H9 (cell line): ENCODE data around the gene ZNF691. TPM values are rescaled to one million over a fixed set of nuclear protein-coding genes. Genes with fewer than 3 reads are reported as not detected.
A peak's percentile ranks its signal among the peaks of the same experiment; 100 is the strongest.

Experiments used
- DNase-seq: peaks from one replicate; pipeline ENCODE4 v3.0.0-alpha.2; 2017
- H2AFZ ChIP-seq: one replicate; pipeline ENCODE4 v1.6.1; 2013; ENCODE audit warnings: mild to moderate bottlenecking, low read length, control low read depth, moderate library complexity
- H2AK5ac ChIP-seq: 2 replicates; pipeline ENCODE4 v1.6.1; 2013; ENCODE audit warnings: low read length, control low read depth, mixed read lengths; ENCODE audit not compliant: insufficient read length
- H2BK120ac ChIP-seq: one replicate; pipeline ENCODE4 v1.6.1; 2013; ENCODE audit warnings: low read depth, mild to moderate bottlenecking, low read length, control low read depth, inconsistent platforms; ENCODE audit not compliant: poor library complexity, severe bottlenecking
- H2BK12ac ChIP-seq: 2 replicates; pipeline ENCODE4 v1.6.1; 2013; ENCODE audit warnings: low read length, control low read depth, mixed read lengths, low read depth; ENCODE audit not compliant: insufficient read length
- H2BK15ac ChIP-seq: 2 replicates; pipeline ENCODE4 v1.6.1; 2013; ENCODE audit warnings: low read depth, low read length, control low read depth
- H2BK20ac ChIP-seq: one replicate; pipeline ENCODE4 v1.6.1; 2013; ENCODE audit warnings: low read depth, mild to moderate bottlenecking, low read length, control low read depth, inconsistent platforms; ENCODE audit not compliant: poor library complexity, severe bottlenecking
- H2BK5ac ChIP-seq: 2 replicates; pipeline ENCODE4 v1.6.1; 2013; ENCODE audit warnings: low read length, control low read depth, mixed read lengths; ENCODE audit not compliant: insufficient read length
- H3K14ac ChIP-seq: 2 replicates; pipeline ENCODE4 v1.6.1; 2013; ENCODE audit warnings: low read length, control low read depth; ENCODE audit not compliant: insufficient read depth
- H3K18ac ChIP-seq: 2 replicates; pipeline ENCODE4 v1.6.1; 2013; ENCODE audit warnings: low read depth, mild to moderate bottlenecking, mixed read lengths, low read length, control low read depth; ENCODE audit not compliant: insufficient read length
- H3K23ac ChIP-seq: 2 replicates; pipeline ENCODE4 v1.6.1; 2013; ENCODE audit warnings: low read length, control low read depth, mixed read lengths, low read depth; ENCODE audit not compliant: insufficient read length
- H3K23me2 ChIP-seq: 2 replicates; pipeline ENCODE4 v1.6.1; 2013; ENCODE audit warnings: low read depth, mild to moderate bottlenecking, mixed read lengths, low read length, control low read depth; ENCODE audit not compliant: insufficient read length, poor library complexity, severe bottlenecking
- H3K27ac ChIP-seq: 2 replicates; pipeline ENCODE4 v1.5.1; 2013; ENCODE audit warnings: low read length, control low read depth, mixed read lengths, low read depth; ENCODE audit not compliant: insufficient read length
- H3K27me3 ChIP-seq: 2 replicates; pipeline ENCODE4 v1.6.1; 2013; ENCODE audit warnings: low read length, control low read depth, inconsistent platforms; ENCODE audit not compliant: insufficient read depth
- H3K4ac ChIP-seq: 2 replicates; pipeline ENCODE4 v1.6.1; 2013; ENCODE audit warnings: low read depth, mild to moderate bottlenecking, control low read depth, inconsistent platforms, low read length, moderate library complexity
- H3K4me1 ChIP-seq: 2 replicates; pipeline ENCODE4 v1.6.1; 2013; ENCODE audit warnings: low read length, control low read depth, inconsistent platforms; ENCODE audit not compliant: insufficient read depth
- H3K4me2 ChIP-seq: 2 replicates; pipeline ENCODE4 v1.6.1; 2013; ENCODE audit warnings: low read length, control low read depth, mixed read lengths; ENCODE audit not compliant: insufficient read length, insufficient read depth
- H3K56ac ChIP-seq: 2 replicates; pipeline ENCODE4 v1.6.1; 2013; ENCODE audit warnings: low read depth, mild to moderate bottlenecking, mixed read lengths, low read length, control low read depth; ENCODE audit not compliant: insufficient read length
- H3K79me1 ChIP-seq: 2 replicates; pipeline ENCODE4 v1.6.1; 2013; ENCODE audit warnings: low read depth, mild to moderate bottlenecking, moderate library complexity, low read length, control low read depth, inconsistent platforms; ENCODE audit not compliant: insufficient read depth, poor library complexity, severe bottlenecking
- H3K79me2 ChIP-seq: 2 replicates; pipeline ENCODE4 v1.6.1; 2013; ENCODE audit warnings: low read length, control low read depth, inconsistent platforms; ENCODE audit not compliant: insufficient read depth
- H3K9ac ChIP-seq: 2 replicates; pipeline ENCODE4 v1.6.1; 2013; ENCODE audit warnings: low read length, control low read depth, mixed read lengths; ENCODE audit not compliant: insufficient read length; ENCODE audit errors: extremely low read depth
- H3K9me3 ChIP-seq: one replicate; pipeline ENCODE4 v1.6.1; 2013; ENCODE audit warnings: low read depth, low read length, inconsistent platforms; ENCODE audit not compliant: control insufficient read depth
- H3T11ph ChIP-seq: one replicate; pipeline ENCODE4 v1.6.1; 2013; ENCODE audit warnings: mild to moderate bottlenecking, low read length, control low read depth, inconsistent platforms
- H4K20me1 ChIP-seq: one replicate; pipeline ENCODE4 v1.6.1; 2013; ENCODE audit not compliant: control insufficient read depth, insufficient read length, insufficient read depth
- H4K5ac ChIP-seq: 2 replicates; pipeline ENCODE4 v1.6.1; 2013; ENCODE audit warnings: low read depth, mild to moderate bottlenecking, mixed read lengths, low read length, control low read depth; ENCODE audit not compliant: insufficient read length
- H4K8ac ChIP-seq: replicated peaks from 2 replicates; pipeline ENCODE4 v1.6.1; 2013; ENCODE audit warnings: low read length, control low read depth, mixed read lengths, low read depth; ENCODE audit not compliant: insufficient read length
- H4K91ac ChIP-seq: 2 replicates; pipeline ENCODE4 v1.6.1; 2013; ENCODE audit warnings: low read depth, mild to moderate bottlenecking, moderate library complexity, mixed read lengths, low read length, control low read depth; ENCODE audit not compliant: insufficient read length
- H3K27ac Mint-ChIP-seq, 3 experiments: 2 replicates in 2 of 3; 3 replicates in 1 of 3; pipeline ENCODE4 v1.8.0; 2020 to 2021; ENCODE audit warnings: mixed read lengths in 3 of 3, mild to moderate bottlenecking in 1 of 3, moderate library complexity in 1 of 3
- H3K27me3 Mint-ChIP-seq: 2 replicates; pipeline ENCODE4 v1.8.0; 2021; ENCODE audit warnings: low read depth, mild to moderate bottlenecking, moderate library complexity, mixed read lengths
- H3K36me3 Mint-ChIP-seq, 3 experiments: 2 replicates in 2 of 3; 3 replicates in 1 of 3; pipeline ENCODE4 v1.8.0; 2020 to 2021; ENCODE audit warnings: low read depth in 3 of 3, mixed read lengths in 3 of 3; ENCODE audit not compliant: insufficient read depth in 1 of 3
- H3K4me1 Mint-ChIP-seq, 2 experiments: 2 replicates each; pipeline ENCODE4 v1.8.0; 2020; ENCODE audit warnings: mixed read lengths in 2 of 2
- H3K4me3 Mint-ChIP-seq, 2 experiments: 2 replicates in 1 of 2; 3 replicates in 1 of 2; pipeline ENCODE4 v1.8.0; 2020 to 2021; ENCODE audit warnings: mild to moderate bottlenecking in 2 of 2, mixed read lengths in 2 of 2, moderate library complexity in 1 of 2
- H3K9me3 Mint-ChIP-seq, 2 experiments: 2 replicates in 1 of 2; 3 replicates in 1 of 2; pipeline ENCODE4 v1.8.0; 2020; ENCODE audit warnings: mild to moderate bottlenecking in 2 of 2, mixed read lengths in 2 of 2, moderate library complexity in 1 of 2
- WGBS: extraction: QIAGEN DNeasy Blood & Tissue Kit; methylation state at CpG from one replicate; pipeline ENCODE4 v1.1.7; 2013; ENCODE audit warnings: missing lambda C conversion rate, low lambda C conversion rate, mixed read lengths; ENCODE audit not compliant: insufficient read length; ENCODE audit errors: extremely low coverage; 5-methylcytosine and 5-hydroxymethylcytosine counted together
- total RNA-seq: library from RNA; stranded (reverse); gene quantifications from 2 replicates; pipeline ENCODE4 v1.2.1, GENCODE V29; 2021
- TF ChIP-seq, protein P1 (sequence below): fragments of 200-600 bp; sonication (generic); conservative IDR thresholded peaks from 3 replicates; pipeline ENCODE4 v1.8.0; 2021; ENCODE audit warnings: antibody characterized with exemption, mild to moderate bottlenecking

Gene ZNF691
- total RNA-seq, 1 experiment from 2014 or later: 20.1 TPM

DNA sequence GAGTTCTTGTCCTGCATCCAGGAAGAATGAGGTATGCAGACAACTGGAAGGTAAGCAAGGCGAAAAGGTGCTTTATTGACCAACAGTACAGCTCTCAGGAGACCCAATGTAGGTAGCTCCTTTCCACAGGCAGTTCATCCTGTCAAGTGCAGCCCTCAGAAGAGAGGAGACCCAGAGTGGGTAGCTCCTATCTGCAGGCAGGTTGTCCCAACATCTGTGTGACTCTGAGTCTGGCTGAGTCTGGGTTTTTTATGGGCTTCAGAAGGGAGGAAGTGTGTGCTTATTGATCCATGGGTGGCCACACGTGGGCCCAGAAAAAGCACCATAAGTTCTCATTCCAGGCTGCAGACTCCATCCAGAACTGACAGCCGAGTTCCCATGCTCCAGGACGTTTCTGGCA is 34.0 kb downstream of the ZNF691 start:
- Histone ChIP-seq H3K18ac (no peak overlapping the region), H3K9me3 (no peaks in the 10 kb centered on the region), H2BK15ac (no peak overlapping the region), H4K20me1 (no peaks in the 10 kb centered on the region), H3K79me1 (no peaks in the 10 kb centered on the region), H4K5ac (no peak overlapping the region), H2AK5ac (no peak overlapping the region), H3K27ac (no peak overlapping the region), H4K91ac (no peak overlapping the region), H2BK120ac (no peak overlapping the region), H3K23ac (no peak overlapping the region), H2BK5ac (no peak overlapping the region), H3K14ac (no peak overlapping the region), H3K27me3 (no peaks in the 10 kb centered on the region), H3K56ac (no peak overlapping the region), H2AFZ (no peak overlapping the region), H3T11ph (no peak overlapping the region), H3K4me2 (no peak overlapping the region), H3K9ac (no peak overlapping the region), H4K8ac (no peak overlapping the region), H3K79me2 (no peaks in the 10 kb centered on the region), H3K23me2 (no peaks in the 10 kb centered on the region), H2BK12ac (no peak overlapping the region), H3K4me1 (peaks cover 2% of the 10 kb centered on the region; the same call in 1 of the 2 replicates), H2BK20ac (no peak overlapping the region), H3K4ac (no peak overlapping the region)
- no CpG with 5 or more reads among the region's 4 CpGs for WGBS
- Mint-ChIP-seq H3K4me1 (peaks cover 7 to 9% of the 10 kb centered on the region in 2 experiments; a peak in 3 of 4 replicates), H3K27me3 (peaks cover 11% of the 10 kb centered on the region), H3K4me3 (no peak overlapping the region), H3K36me3 (no peaks in the 10 kb centered on the region), H3K27ac (peak overlapping the region in 1 of 3 experiments; percentile 70; a peak in 1 of 7 replicates), H3K9me3 (no peaks in the 10 kb centered on the region; a peak in 1 of 5 replicates)
- TF ChIP-seq, protein P1, sequence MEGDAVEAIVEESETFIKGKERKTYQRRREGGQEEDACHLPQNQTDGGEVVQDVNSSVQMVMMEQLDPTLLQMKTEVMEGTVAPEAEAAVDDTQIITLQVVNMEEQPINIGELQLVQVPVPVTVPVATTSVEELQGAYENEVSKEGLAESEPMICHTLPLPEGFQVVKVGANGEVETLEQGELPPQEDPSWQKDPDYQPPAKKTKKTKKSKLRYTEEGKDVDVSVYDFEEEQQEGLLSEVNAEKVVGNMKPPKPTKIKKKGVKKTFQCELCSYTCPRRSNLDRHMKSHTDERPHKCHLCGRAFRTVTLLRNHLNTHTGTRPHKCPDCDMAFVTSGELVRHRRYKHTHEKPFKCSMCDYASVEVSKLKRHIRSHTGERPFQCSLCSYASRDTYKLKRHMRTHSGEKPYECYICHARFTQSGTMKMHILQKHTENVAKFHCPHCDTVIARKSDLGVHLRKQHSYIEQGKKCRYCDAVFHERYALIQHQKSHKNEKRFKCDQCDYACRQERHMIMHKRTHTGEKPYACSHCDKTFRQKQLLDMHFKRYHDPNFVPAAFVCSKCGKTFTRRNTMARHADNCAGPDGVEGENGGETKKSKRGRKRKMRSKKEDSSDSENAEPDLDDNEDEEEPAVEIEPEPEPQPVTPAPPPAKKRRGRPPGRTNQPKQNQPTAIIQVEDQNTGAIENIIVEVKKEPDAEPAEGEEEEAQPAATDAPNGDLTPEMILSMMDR: no peak
- no peak for DNase-seq
